ENCODE results near the gene SSU72. TPM values are rescaled to one million over a fixed set of nuclear protein-coding genes. Genes with fewer than 3 reads are reported as not detected.
"Not testable (repeated sequence)": the region's sequence is repeated elsewhere in the genome, so short reads cannot be mapped to it uniquely, and the experiment has no call there.

Gene SSU72
- total and polyA plus RNA-seq, 4 donors: 35.4 to 57.4 (median 44.3) TPM

DNA sequence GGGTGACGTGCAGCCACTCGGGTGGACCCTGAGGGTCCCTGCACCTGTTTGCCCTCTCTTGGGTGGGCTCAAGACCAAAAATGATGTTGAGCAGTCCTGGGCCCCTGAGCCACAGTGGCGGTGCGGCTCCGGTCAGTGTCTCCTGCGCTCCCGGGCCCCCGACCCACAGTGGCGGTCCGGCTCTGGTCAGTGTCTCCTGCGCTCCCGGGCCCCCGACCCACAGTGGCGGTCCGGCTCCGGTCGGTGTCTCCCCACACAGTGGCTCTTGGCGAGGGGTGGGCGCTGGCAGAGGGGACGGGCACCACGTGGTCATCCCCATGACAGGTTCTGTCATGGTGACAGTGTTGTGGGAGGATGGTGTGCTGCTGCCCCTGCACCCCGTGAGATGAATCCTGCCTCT lies 80.4 kb downstream of the SSU72 start:
- H3K9ac ChIP-seq (ENCODE audit: low read depth in 1 of 2, low read length in 2 of 2); H3K4me3 ChIP-seq (ENCODE audit: low read depth in 1 of 3, low read length in 3 of 3); H3K4me1 ChIP-seq (ENCODE audit: control insufficient read depth in 4 of 4, insufficient read depth in 4 of 4, low read length in 3 of 4); H3K27me3 ChIP-seq (ENCODE audit: control insufficient read depth in 4 of 4, insufficient read depth in 4 of 4, low read length in 3 of 4); DNase-seq (ENCODE audit: low spot score); H3K27ac ChIP-seq (ENCODE audit: low read depth in 1 of 2, low read length in 2 of 2); H3K9me3 ChIP-seq (ENCODE audit: control insufficient read depth in 4 of 4, low read length in 3 of 4): not testable (repeated sequence)
- H3K36me3 ChIP-seq (ENCODE audit: control insufficient read depth in 4 of 4, insufficient read depth in 3 of 4, low read depth in 1 of 4, low read length in 3 of 4): peaks cover 11 to 33% (median 16%) of the 10 kb centered on the region in 4 donors
- 98% methylated on average over 22 of the region's 22 CpGs for WGBS

Other genes starting within 250 kb of the SSU72 start
- gene TAS1R3, start 243.6 kb downstream of the SSU72 start, total RNA-seq: under 1 TPM; 0.19 to 0.33 TPM
- gene TAS1R3, start 243.6 kb downstream of the SSU72 start, polyA plus RNA-seq: under 1 TPM in 1 of 2 donors, not detected in 1; 0.36 TPM
- gene DVL1, start 225.4 kb downstream of the SSU72 start, total RNA-seq: 10 to 100 TPM; 20.4 to 41.2 TPM
- gene DVL1, start 225.4 kb downstream of the SSU72 start, polyA plus RNA-seq: 10 to 100 TPM in 1 of 2 donors, 1 to 10 TPM in 1; 5.7 to 29.2 TPM
- 1 to 10 TPM; 3.2 to 5.3 TPM for gene MXRA8, start 216.3 kb downstream of the SSU72 start, total RNA-seq
- gene MXRA8, start 216.3 kb downstream of the SSU72 start, polyA plus RNA-seq: 1 to 10 TPM; 1.8 to 5.9 TPM
- gene AURKAIP1, start 199.7 kb downstream of the SSU72 start, total RNA-seq: 10 to 100 TPM; 38.4 to 52.6 TPM
- gene AURKAIP1, start 199.7 kb downstream of the SSU72 start, polyA plus RNA-seq: 100 to 1,000 TPM; 143 to 175 TPM
- gene CCNL2, start 175.5 kb downstream of the SSU72 start, total RNA-seq: 100 to 1,000 TPM in 1 of 2 donors, 10 to 100 TPM in 1; 47.3 to 170 TPM
- gene CCNL2, start 175.5 kb downstream of the SSU72 start, polyA plus RNA-seq: 100 to 1,000 TPM in 1 of 2 donors, 10 to 100 TPM in 1; 46.4 to 160 TPM
- 10 to 100 TPM; 47.8 to 47.9 TPM for gene MRPL20, start 167.6 kb downstream of the SSU72 start, total RNA-seq
- 100 to 1,000 TPM; 100 to 170 TPM for gene MRPL20, start 167.6 kb downstream of the SSU72 start, polyA plus RNA-seq
- gene ANKRD65, start 153.6 kb downstream of the SSU72 start, total RNA-seq: under 1 TPM; 0.14 to 0.17 TPM
- gene ANKRD65, start 153.6 kb downstream of the SSU72 start, polyA plus RNA-seq: under 1 TPM; 0.30 to 0.31 TPM
- 10 to 100 TPM; 22.8 to 41.6 TPM for gene VWA1, start 139.2 kb downstream of the SSU72 start, total RNA-seq
- 10 to 100 TPM; 18.3 to 81.3 TPM for gene VWA1, start 139.2 kb downstream of the SSU72 start, polyA plus RNA-seq
- gene ATAD3C, start 125.2 kb downstream of the SSU72 start, total RNA-seq: 1 to 10 TPM in 1 of 2 donors, under 1 TPM in 1; 0.19 to 1.3 TPM
- 1 to 10 TPM in 1 of 2 donors, under 1 TPM in 1; 0.51 to 4.8 TPM for gene ATAD3C, start 125.2 kb downstream of the SSU72 start, polyA plus RNA-seq
- gene ATAD3B, start 103.1 kb downstream of the SSU72 start, total RNA-seq: 10 to 100 TPM in 1 of 2 donors, 1 to 10 TPM in 1; 9.3 to 14.3 TPM
- 10 to 100 TPM in 1 of 2 donors, 1 to 10 TPM in 1; 6.4 to 11.3 TPM for gene ATAD3B, start 103.1 kb downstream of the SSU72 start, polyA plus RNA-seq
- gene ATAD3A, start 62.7 kb downstream of the SSU72 start, total RNA-seq: 10 to 100 TPM; 14.0 to 17.7 TPM
- 10 to 100 TPM in 1 of 2 donors, 1 to 10 TPM in 1; 7.2 to 20.0 TPM for gene ATAD3A, start 62.7 kb downstream of the SSU72 start, polyA plus RNA-seq
- gene TMEM240, start 34.2 kb downstream of the SSU72 start, total RNA-seq: under 1 TPM; 0.14 to 0.33 TPM
- gene TMEM240, start 34.2 kb downstream of the SSU72 start, polyA plus RNA-seq: under 1 TPM in 1 of 2 donors, not detected in 1; 0.33 TPM
- under 1 TPM; 0.08 to 0.37 TPM for gene FNDC10, start 25.3 kb upstream of the SSU72 start, total RNA-seq
- gene FNDC10, start 25.3 kb upstream of the SSU72 start, polyA plus RNA-seq: under 1 TPM; 0.13 to 0.58 TPM
- 10 to 100 TPM; 19.8 to 33.0 TPM for gene MIB2, start 40.6 kb upstream of the SSU72 start, total RNA-seq
- gene MIB2, start 40.6 kb upstream of the SSU72 start, polyA plus RNA-seq: 10 to 100 TPM in 1 of 2 donors, 1 to 10 TPM in 1; 9.8 to 18.7 TPM
- gene MMP23B, start 57.3 kb upstream of the SSU72 start, total RNA-seq: 1 to 10 TPM; 1.6 to 4.2 TPM
- gene MMP23B, start 57.3 kb upstream of the SSU72 start, polyA plus RNA-seq: 1 to 10 TPM in 1 of 2 donors, under 1 TPM in 1; 0.92 to 1.5 TPM
- gene CDK11B, start 84.1 kb upstream of the SSU72 start, total RNA-seq: 1 to 10 TPM; 5.1 to 6.9 TPM
- 10 to 100 TPM in 1 of 2 donors, 1 to 10 TPM in 1; 8.0 to 12.2 TPM for gene CDK11B, start 84.1 kb upstream of the SSU72 start, polyA plus RNA-seq
- gene SLC35E2B, start 117.9 kb upstream of the SSU72 start, total RNA-seq: 10 to 100 TPM; 13.4 to 19.3 TPM
- 10 to 100 TPM; 11.1 to 11.7 TPM for gene SLC35E2B, start 117.9 kb upstream of the SSU72 start, polyA plus RNA-seq
- gene CDK11A, start 149.5 kb upstream of the SSU72 start, total RNA-seq: 10 to 100 TPM; 13.8 to 17.0 TPM
- gene CDK11A, start 149.5 kb upstream of the SSU72 start, polyA plus RNA-seq: 10 to 100 TPM; 13.7 to 14.1 TPM
- gene NADK, start 203.6 kb upstream of the SSU72 start, total RNA-seq: 100 to 1,000 TPM in 1 of 2 donors, 10 to 100 TPM in 1; 39.2 to 105 TPM
- gene NADK, start 203.6 kb upstream of the SSU72 start, polyA plus RNA-seq: 10 to 100 TPM; 77.9 to 89.4 TPM

Data from liver (tissue), 9 donors.